NCI-H345 treated with DMSO at 0.1 percent for 48 hours (cell line): Measurements from ENCODE around the gene CD209.
"Not testable (repeated sequence)": the region's sequence is repeated elsewhere in the genome, so short reads cannot be mapped to it uniquely, and the experiment has no call there.

Experiments used
- DNase-seq: peaks from one replicate; lab custom pipeline; 2025; ENCODE audit not compliant: unreplicated experiment; lab: John Stamatoyannopoulos, UW

CD209 gene

GRCh38 chr19:7746903-7747884, at the start of gene CD209:
CD209 (minus strand) TSS chr19:7747534; CDS start chr19:7747511, 23 bp downstream.
- no peak for DNase-seq

- no peak for DNase-seq
These were observed 48.3 kb upstream of the CD209 start for GRCh38 chr19:7795555-7796161.

- no peak for DNase-seq
These were observed 46.2 kb upstream of the CD209 start for GRCh38 chr19:7793493-7793892.

- not testable (repeated sequence) for DNase-seq
These were observed 45.4 kb upstream of the CD209 start for GRCh38 chr19:7792701-7793100.

GRCh38 chr19:7792281-7792680, 44.9 kb upstream of the CD209 start:
- no peak for DNase-seq

- DNase-seq = no peak
These were observed 43.1 kb upstream of the CD209 start for GRCh38 chr19:7790416-7790815.

GRCh38 chr19:7789447-7789846, 42.1 kb upstream of the CD209 start:
- no peak for DNase-seq

- no peak for DNase-seq
These were observed 41.6 kb upstream of the CD209 start for GRCh38 chr19:7788933-7789323.

GRCh38 chr19:7788178-7788932, 41.0 kb upstream of the CD209 start:
- no peak for DNase-seq

GRCh38 chr19:7787602-7788177, 40.4 kb upstream of the CD209 start:
- no peak for DNase-seq

GRCh38 chr19:7787141-7787540, 39.8 kb upstream of the CD209 start:
- DNase-seq = no peak

- no peak for DNase-seq
These were observed 37.5 kb upstream of the CD209 start for GRCh38 chr19:7784856-7785255.

- no peak for DNase-seq
These were observed 36.7 kb upstream of the CD209 start for GRCh38 chr19:7783991-7784423.

GRCh38 chr19:7781157-7781556, 33.8 kb upstream of the CD209 start:
- DNase-seq = no peak

GRCh38 chr19:7779631-7780486, 32.5 kb upstream of the CD209 start:
- no peak for DNase-seq

GRCh38 chr19:7778081-7778480, 30.7 kb upstream of the CD209 start:
- DNase-seq = no peak

GRCh38 chr19:7775761-7776160, 28.4 kb upstream of the CD209 start:
- no peak for DNase-seq

GRCh38 chr19:7773841-7774240, 26.5 kb upstream of the CD209 start:
- DNase-seq = no peak

- DNase-seq = no peak
These were observed 25.5 kb upstream of the CD209 start for GRCh38 chr19:7772752-7773291.

GRCh38 chr19:7771072-7771471, 23.7 kb upstream of the CD209 start:
- no peak for DNase-seq
